SJSA1 (cell line): Measurements from ENCODE around the gene ACOT13. TPM values are rescaled to one million over a fixed set of nuclear protein-coding genes. Genes with fewer than 3 reads are reported as not detected.
"Not testable (repeated sequence)": the region's sequence is repeated elsewhere in the genome, so short reads cannot be mapped to it uniquely, and the experiment has no call there.

Experiments used
- DNase-seq, 2 experiments: peaks; one replicate each; pipeline ENCODE4 v3.0.0-alpha.2; 2015 to 2020; ENCODE audit warnings: low spot score in 2 of 2, low read depth in 1 of 2
- H3K27ac ChIP-seq: fragments of 250-450 bp; sonication (Bioruptor Pico); 2 replicates; pipeline ENCODE4 v1.5.1; 2020; ENCODE audit warnings: mild to moderate bottlenecking, moderate library complexity
- H3K27me3 ChIP-seq: fragments of 250-450 bp; sonication (Bioruptor Pico); replicated peaks from 2 replicates; pipeline ENCODE4 v1.5.1; 2020; ENCODE audit warnings: mild to moderate bottlenecking, moderate library complexity
- H3K36me3 ChIP-seq: fragments of 250-450 bp; sonication (Bioruptor Pico); 2 replicates; pipeline ENCODE4 v1.5.1; 2020; ENCODE audit warnings: mild to moderate bottlenecking
- H3K4me1 ChIP-seq: fragments of 250-450 bp; sonication (Bioruptor Pico); replicated peaks from 2 replicates; pipeline ENCODE4 v1.6.1; 2021; ENCODE audit warnings: mild to moderate bottlenecking
- H3K4me3 ChIP-seq: fragments of 250-450 bp; sonication (Bioruptor Pico); 2 replicates; pipeline ENCODE4 v1.5.1; 2020; ENCODE audit warnings: mild to moderate bottlenecking
- H3K9me3 ChIP-seq: fragments of 250-450 bp; sonication (Bioruptor Pico); replicated peaks from 2 replicates; pipeline ENCODE4 v1.5.1; 2020; ENCODE audit warnings: mild to moderate bottlenecking
- total RNA-seq: library from RNA; depleted of rRNA; stranded (reverse); fragments of >200 nt; shearing (Covaris generic); gene quantifications from 2 replicates; pipeline ENCODE4 v1.2.3, GENCODE V29; 2014

Gene ACOT13
- total RNA-seq, 1 experiment from 2014 or later, result 10.6 TPM

DNA sequence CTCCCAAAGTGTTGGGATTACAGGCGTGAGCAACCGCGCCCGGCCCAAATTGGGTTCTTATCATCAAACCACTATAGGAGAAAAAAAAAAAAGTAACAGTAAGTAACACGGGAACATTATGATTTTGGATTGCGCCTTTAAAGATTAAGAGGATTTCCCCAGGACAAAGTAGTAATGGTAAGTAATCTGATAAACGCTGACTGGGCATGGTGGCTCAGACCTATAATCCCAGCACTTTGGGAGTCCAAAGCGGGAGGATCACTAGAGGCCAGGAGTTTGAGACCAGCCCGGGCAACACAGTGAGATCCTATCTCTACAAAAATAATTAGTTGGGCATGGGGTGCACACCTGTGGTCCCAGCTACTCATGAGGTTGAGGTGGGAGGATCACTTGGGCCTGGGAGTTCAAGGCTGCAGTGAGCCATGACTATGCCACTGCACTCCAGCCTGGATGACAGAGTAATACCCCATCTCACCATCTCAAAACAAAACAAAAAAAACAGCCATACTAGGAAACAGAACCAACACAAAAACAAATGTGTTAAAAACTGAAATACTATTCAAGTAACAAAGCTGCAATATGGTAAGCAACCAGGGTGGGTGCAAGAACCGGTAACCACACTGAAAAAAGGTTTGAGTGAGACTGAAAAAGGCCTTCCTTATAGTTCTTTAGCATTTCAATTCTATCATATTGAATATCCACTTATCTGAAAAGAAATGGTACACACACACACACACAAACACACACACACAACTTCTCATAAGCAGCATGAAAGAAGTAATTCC is 43.8 kb downstream of the ACOT13 start:
- no peaks in the 10 kb centered on the region for H3K9me3 ChIP-seq
- no peaks in the 10 kb centered on the region for H3K27me3 ChIP-seq
- H3K36me3 ChIP-seq, result peaks cover 100% of the 10 kb centered on the region
- no peak overlapping the region for H3K4me3 ChIP-seq
- no peak for DNase-seq
- no peak overlapping the region for H3K27ac ChIP-seq
- H3K4me1 ChIP-seq, result no peaks in the 10 kb centered on the region

DNA sequence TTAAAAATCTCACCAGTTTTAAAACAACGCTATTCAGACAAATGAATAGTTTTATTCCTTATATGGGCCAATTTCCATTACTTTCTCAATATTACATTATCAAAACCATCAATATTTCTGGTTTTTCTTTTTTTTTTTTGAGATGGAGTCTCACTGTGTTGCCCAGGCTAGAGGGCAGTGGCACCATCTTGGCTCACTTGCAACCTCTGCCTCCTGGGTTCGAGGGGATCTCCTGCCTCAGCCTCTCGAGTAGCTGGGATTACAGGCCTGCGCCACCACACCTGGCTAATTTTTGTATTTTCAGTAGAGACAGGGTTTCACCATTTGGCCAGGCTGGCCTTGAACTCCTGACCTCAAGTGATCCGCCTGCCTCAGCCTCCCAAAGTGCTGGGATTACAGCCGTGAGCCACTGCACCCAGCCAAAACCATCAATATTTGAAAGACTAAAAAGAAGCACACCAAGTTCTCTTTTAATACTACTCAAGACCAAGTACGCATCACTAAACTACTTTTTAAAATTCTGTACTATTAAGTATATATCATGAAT is 49.8 kb downstream of the ACOT13 start:
- Histone ChIP-seq H3K36me3 (peaks cover 82% of the 10 kb centered on the region), H3K4me1 (peaks cover 11% of the 10 kb centered on the region)
- H3K9me3 ChIP-seq, H3K27ac ChIP-seq, DNase-seq, H3K4me3 ChIP-seq, H3K27me3 ChIP-seq: not testable (repeated sequence)

DNA sequence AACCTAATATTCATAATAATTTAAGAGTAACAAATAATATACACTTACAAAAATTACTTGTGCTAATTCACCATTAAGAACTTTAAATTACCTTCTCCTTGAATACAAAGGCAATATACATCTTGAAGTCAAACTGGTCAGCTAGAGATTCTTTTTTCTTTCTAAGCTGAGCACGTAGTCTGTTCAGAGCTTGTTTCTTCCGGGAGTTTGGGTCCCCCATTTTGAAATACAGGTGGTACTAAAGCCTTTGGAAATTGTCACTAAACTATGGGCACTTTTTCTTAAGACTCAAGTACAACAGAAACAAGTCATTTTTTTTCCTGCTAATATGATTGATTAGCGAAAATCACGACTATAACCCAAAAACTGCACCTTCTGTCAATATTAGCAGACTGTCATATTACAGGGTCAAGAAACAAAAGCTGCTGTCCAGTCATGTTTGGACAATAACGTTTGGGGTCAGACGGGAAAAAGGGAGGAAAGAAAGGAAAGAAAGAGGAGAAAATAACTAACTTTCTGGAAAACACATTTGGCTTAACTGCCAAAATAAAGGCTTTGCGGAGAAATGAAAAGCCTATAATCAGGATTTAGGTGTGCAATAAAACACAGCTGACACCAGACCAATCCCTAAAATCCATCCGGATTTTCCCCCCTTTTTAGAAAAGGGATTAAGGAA is 51.7 kb downstream of the ACOT13 start:
- no peaks in the 10 kb centered on the region for H3K27me3 ChIP-seq
- DNase-seq, result peak in 1 of 2 experiments; percentile 19
- no peaks in the 10 kb centered on the region for H3K9me3 ChIP-seq
- peaks cover 63% of the 10 kb centered on the region for H3K36me3 ChIP-seq
- peaks cover 16% of the 10 kb centered on the region for H3K4me1 ChIP-seq
- H3K4me3 ChIP-seq, result peak overlapping the region; percentile 67
- H3K27ac ChIP-seq, result peak overlapping the region; percentile 98; the same call in 1 of the 2 replicates

DNA sequence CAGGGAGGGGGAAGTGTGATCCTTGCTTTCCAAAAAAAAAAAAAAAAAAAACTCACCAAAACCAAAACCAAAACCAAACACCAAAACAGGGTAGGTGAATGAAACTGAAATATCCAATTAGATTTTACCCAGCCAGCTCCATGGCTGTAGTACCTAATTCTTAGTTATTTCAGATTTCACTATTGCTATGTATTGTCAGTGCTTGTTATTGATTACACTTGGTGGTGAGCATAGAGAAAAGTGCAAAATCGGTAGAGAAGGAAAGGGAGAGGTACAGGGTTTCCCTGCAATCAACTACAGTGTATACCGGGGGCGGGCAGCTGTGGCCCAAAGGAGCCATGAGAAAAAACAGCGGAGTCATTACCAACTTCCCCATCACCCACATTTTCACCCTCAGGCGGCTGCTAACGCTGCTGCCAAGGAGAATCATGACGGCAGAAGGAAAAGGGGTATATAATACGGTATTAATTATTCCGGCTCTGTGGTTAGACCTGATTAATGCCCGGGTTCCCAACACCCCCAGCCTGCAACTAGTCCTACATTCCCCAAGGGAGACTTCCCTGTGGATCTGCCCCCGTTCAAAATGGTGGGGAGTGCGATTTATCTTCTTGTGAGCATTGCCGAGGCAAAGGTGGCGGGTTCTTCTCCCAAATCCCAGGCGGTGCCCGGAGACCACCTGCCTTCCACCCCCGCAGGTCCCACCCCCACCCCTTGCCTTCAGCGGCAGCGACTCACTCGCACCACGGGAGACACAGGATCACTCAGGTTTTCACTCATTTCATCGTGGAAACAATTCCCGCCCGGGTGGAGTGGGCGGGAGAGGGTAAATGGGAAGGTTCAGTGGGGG is 52.5 kb downstream of the ACOT13 start, which contains the start of gene C6orf62:
Gene C6orf62, minus strand, starts transcription at position 30 of the 847 bp plus-strand sequence. CDS start 486 bp downstream, outside the sequence.
- no peaks in the 10 kb centered on the region for H3K9me3 ChIP-seq
- H3K27ac ChIP-seq, result peak within 1 kb of the TSS; percentile 98
- peak within 1 kb of the TSS; percentile 67 for H3K4me3 ChIP-seq
- no peaks in the 10 kb centered on the region for H3K27me3 ChIP-seq
- peak in 1 of 2 experiments; percentile 54 for DNase-seq
- H3K4me1 ChIP-seq, result peaks cover 16% of the 10 kb centered on the region
- peaks cover 55% of the 10 kb centered on the region for H3K36me3 ChIP-seq

DNA sequence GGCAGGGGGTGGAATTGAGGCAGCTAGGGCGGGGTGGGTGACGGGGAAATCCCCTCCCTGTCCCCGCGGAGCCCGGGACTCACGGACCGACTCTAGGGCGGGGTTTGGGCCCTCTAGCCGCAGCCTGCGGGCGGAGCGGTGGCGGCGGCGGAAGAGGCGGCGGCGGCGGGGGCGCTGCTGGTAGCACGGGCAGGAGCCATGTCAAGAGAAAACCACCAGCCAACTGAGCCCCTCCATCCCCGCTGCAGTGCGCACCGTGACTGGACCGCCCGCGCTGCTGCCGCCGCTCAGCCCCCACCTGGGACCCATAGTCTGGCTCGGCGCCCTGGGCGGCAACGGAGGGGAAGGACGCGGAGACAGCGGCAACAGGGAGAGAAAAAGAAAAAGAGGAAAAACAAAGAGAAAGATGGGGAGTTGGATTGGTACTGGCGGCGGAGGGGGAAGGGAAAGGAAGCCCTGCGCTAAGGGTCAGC is 53.3 kb downstream of the ACOT13 start:
- H3K4me3 ChIP-seq, result peak overlapping the region; percentile 67
- no peaks in the 10 kb centered on the region for H3K27me3 ChIP-seq

DNA sequence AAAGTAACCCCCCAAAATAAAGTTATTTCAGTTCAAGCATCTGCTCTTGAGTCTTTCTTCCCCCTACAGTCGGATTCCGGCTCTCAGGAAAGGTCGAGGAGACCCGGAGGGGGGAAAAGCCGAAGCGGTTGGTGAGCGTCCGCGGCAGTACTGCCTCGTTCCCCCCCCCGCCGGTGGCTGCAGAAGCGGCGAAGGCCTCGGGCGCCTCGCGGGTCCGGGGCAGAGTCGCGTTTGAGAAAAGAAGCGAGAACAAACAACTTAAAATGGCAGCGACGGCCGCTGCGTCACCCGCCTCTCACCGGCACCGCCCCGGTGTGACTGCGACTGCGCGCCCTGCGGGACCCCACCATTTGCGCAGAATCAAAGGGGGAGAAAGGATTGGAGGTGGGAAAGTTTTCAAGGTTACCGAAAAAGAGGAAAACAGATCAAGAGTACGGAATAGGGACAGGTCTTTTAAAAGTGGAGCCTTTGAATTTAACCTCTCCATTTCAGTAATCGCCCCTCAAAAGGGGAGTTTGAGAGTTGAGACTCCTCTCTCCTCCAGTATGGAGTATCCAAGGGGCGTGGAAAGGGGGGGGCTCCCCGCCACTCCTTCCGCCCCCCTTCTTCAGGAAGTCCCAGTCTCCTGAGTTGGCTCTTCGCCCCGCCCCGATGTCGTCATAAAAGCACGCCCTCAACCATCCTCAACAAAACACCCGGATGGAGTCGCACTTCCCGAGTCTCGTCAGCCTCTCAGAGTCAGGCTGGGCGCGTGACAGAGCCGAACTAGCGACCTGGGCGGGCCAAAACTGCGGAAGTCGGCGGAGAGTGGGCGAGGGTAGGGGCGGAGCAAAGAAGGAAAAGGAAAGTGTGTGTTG is 54.0 kb downstream of the ACOT13 start:
- Histone ChIP-seq H3K4me1 (peaks cover 16% of the 10 kb centered on the region), H3K4me3 (peak overlapping the region; percentile 67), H3K27ac (peak overlapping the region; percentile 98), H3K36me3 (peaks cover 41% of the 10 kb centered on the region), H3K9me3 (no peaks in the 10 kb centered on the region), H3K27me3 (no peaks in the 10 kb centered on the region)
- peak; percentile 99 to 100 for DNase-seq

More for the DNA sequence above, 53.3 kb downstream of the ACOT13 start:
- no peaks in the 10 kb centered on the region for H3K9me3 ChIP-seq
- H3K4me1 ChIP-seq, result peaks cover 16% of the 10 kb centered on the region
- peak overlapping the region; percentile 98 for H3K27ac ChIP-seq
- DNase-seq, result peak in 1 of 2 experiments; percentile 73
- H3K36me3 ChIP-seq, result peaks cover 47% of the 10 kb centered on the region

DNA sequence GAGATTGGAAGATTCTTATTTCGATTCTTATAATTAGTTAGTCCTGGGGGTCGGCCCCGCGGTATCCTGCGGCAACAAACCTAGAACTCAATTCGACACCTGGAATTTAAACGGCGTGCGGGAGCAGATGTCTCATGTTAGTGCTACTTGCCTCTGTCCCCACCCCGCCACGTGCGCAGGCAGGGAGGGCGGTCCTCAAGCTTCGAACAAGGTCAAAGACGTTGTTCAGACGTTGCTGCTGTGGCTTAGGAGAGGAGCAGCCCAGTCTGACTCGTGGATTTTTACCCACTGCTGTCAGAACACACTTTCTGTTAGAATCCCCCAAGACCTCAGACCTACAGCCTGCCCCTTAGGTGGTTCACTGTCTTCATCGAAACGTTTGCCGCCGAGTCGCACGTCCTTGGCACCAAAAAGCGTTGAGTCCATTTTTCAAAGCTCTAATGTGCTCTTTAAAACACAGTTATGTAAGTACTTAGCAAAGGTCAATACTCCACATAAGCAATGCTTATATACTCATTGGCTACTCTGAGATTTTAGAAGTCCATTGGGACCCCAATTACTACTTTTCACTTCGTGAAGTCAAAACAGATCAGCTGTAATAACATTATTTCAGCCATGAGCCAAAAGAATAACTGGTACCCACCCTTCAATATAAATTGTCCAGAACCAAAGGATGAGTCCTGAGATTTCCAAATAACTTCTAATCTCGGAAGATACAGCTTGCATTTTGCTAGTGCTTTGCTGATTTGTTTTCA is 54.8 kb downstream of the ACOT13 start:
- Histone ChIP-seq H3K9me3 (no peaks in the 10 kb centered on the region), H3K27ac (peak overlapping the region; percentile 98), H3K4me1 (peaks cover 16% of the 10 kb centered on the region), H3K27me3 (no peaks in the 10 kb centered on the region), H3K36me3 (peaks cover 33% of the 10 kb centered on the region), H3K4me3 (peak overlapping the region; percentile 67)
- no peak for DNase-seq

DNA sequence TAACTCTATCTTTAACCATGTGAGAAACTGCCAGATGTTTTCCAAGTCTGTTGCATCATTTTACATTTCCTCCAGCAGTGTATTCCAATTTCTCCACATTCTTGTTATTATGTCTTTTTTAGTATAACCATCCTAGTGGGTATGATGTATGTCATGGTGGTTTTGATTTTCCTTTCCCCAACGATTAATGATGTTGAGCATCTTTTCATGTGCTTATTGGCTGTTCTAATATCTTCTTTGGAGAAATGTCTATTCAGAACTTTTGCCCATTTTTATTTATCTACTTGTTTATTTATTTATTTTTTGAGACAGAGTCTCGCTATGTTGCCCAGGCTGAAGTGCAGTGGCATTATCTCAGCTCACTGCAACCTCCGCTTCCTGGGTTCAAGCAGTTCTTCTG is 56.4 kb downstream of the ACOT13 start:
- no peak for DNase-seq

DNA sequence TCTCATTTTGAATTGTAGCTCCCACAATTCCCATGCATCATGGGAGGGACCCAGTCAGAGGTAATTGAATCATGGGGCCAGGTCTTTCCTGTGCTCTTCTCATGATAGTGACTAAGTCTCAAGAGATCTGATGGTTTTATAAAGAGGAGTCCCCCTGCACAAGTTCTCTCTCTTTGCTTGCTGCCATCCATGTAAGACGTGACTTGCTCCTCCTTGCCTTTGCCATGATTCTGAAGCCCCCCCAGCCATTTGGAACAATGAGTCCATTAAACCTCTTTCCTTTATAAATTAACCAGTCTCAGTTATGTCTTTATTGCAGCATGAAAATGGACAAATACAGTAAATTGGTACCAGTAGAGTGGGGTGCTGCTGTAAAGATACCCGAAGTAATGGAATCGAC is 63.8 kb downstream of the ACOT13 start:
- H3K4me3 ChIP-seq, H3K4me1 ChIP-seq, DNase-seq, H3K27ac ChIP-seq, H3K36me3 ChIP-seq, H3K27me3 ChIP-seq: not testable (repeated sequence)
- peaks cover 10% of the 10 kb centered on the region; the same call in 1 of the 2 replicates for H3K9me3 ChIP-seq

More for the DNA sequence above, 56.4 kb downstream of the ACOT13 start:
- Histone ChIP-seq H3K4me3 (no peak overlapping the region), H3K36me3 (peaks cover 16% of the 10 kb centered on the region), H3K9me3 (no peaks in the 10 kb centered on the region), H3K27ac (no peak overlapping the region), H3K27me3 (no peaks in the 10 kb centered on the region; the same call in 1 of the 2 replicates), H3K4me1 (peaks cover 7% of the 10 kb centered on the region)

DNA sequence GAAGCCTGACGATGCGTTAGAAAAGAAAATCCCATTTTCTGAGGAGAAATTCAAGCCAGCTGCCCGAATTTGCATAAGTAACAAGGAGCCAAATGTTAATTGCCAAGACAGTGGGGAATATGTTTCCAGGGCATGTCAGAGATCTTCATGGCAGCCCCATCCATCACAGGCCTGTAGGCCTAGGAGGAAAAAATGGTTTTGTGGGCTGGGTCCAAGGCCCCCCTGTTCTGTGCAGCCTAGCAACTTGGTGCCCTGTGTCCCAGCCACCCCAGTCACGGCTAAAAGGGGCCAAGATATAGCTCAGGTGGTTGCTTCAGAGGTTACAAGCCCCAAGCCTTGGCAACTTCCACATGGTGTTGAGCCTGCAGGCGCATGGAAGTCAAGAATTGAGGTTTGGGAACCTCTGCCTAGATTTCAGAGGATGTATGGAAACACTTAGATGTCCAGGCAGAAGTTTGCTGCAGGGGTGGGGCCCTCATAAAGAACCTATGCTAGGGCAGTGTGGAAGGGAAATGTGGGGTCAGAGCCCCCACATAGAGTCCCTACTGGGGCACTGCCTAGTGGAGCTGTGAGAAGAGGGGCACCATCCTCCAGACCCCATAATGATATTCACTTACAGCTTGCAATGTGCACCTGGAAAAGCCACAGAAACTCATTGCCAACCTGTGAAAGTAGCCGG is 64.7 kb downstream of the ACOT13 start:
- not testable (repeated sequence) for H3K36me3 ChIP-seq, H3K4me1 ChIP-seq, H3K27ac ChIP-seq, H3K27me3 ChIP-seq, H3K4me3 ChIP-seq, DNase-seq
- H3K9me3 ChIP-seq, result peaks cover 10% of the 10 kb centered on the region; the same call in 1 of the 2 replicates

DNA sequence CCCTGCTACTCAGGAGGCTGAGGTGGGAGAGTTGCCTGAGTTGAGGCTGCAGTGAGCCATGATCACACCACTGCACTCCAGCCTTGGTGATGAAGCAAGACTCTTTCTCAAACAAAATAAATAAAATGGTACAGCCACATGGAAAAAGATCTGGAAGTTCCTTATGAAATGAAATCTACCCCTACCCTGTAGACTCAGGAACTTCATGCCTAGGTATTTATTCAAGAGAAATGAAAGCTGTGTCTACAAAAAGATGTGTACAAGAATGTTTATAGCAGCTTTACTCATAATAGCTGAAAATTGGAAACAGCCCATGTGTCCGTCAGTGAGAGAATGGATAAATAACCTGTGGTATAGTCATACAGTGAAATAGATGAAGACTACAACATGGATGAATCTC is 67.3 kb downstream of the ACOT13 start:
- DNase-seq, result no peak
- Histone ChIP-seq H3K27me3 (no peaks in the 10 kb centered on the region), H3K9me3 (peaks cover 10% of the 10 kb centered on the region; the same call in 1 of the 2 replicates), H3K36me3 (no peaks in the 10 kb centered on the region), H3K27ac (no peak overlapping the region), H3K4me1 (no peaks in the 10 kb centered on the region), H3K4me3 (no peak overlapping the region)
